Measurements from ENCODE around the gene MCF2L. TPM values are rescaled to one million over a fixed set of nuclear protein-coding genes. Genes with fewer than 3 reads are reported as not detected.

Gene MCF2L
- total RNA-seq, 4 donors from 2014 or later, result 10.2 to 25.4 (median 16.9) TPM

DNA sequence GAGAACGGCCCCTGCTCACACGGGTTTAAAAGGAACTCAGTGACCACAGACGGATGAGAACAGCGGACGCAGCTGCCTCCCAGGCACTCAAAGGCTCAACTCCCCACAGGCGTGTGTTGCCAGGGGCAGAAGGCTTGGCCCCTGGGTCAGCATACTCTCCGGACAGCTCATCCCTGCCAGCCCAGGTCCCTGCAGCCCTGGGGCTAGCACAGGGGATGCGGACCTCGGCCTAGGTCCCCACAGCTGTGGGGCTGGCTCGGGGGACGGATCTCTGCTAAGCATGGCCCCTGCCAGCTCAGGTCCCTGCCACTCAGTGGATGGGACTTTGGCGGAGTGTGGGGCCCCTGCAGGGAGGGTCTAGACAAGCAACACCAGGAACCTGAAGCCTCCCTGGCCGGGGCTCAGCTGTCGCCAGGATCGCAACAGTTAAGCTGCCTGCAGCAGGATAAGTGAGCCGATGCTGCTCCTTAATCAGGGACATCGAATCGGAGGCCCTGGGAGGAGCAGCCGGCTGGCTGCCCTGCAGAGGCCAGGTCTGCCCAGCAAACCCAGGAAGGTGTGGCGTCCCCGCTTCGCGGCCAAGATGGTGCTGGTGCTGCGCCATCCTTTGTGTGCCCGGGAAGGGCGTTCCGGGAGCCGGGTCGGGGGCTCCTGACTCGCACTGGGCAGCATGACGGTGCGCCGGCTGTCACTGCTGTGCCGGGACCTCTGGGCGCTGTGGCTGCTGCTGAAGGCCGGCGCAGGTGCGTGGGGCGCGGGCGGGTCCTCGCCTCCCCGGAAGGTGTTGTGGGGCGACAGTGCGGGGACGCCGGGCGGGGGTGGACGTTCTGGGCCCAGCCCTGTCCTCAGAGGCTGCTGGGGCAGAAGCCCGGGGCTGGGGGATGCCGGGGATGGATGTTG lies 32.5 kb downstream of the MCF2L start:
- H3K9me3 ChIP-seq, result no peaks in the 10 kb centered on the region
- H3K27me3 ChIP-seq, result peaks cover 0 to 20% (median 0%) of the 10 kb centered on the region in 4 donors
- WGBS, 2 donors, result 0% methylated on average over 1 to 4 of the region's 51 CpGs
- H3K4me1 ChIP-seq, result peaks cover 10 to 38% (median 20%) of the 10 kb centered on the region in 3 donors
- peak overlapping the region; percentile 11 to 55 (median 32) for H3K4me3 ChIP-seq
- peaks cover 0 to 9% (median 0%) of the 10 kb centered on the region in 3 donors for H3K36me3 ChIP-seq
- no peak for DNase-seq
- intact Hi-C loops (cut with DNase I), result no loop called here
- TF ChIP-seq, protein P1, sequence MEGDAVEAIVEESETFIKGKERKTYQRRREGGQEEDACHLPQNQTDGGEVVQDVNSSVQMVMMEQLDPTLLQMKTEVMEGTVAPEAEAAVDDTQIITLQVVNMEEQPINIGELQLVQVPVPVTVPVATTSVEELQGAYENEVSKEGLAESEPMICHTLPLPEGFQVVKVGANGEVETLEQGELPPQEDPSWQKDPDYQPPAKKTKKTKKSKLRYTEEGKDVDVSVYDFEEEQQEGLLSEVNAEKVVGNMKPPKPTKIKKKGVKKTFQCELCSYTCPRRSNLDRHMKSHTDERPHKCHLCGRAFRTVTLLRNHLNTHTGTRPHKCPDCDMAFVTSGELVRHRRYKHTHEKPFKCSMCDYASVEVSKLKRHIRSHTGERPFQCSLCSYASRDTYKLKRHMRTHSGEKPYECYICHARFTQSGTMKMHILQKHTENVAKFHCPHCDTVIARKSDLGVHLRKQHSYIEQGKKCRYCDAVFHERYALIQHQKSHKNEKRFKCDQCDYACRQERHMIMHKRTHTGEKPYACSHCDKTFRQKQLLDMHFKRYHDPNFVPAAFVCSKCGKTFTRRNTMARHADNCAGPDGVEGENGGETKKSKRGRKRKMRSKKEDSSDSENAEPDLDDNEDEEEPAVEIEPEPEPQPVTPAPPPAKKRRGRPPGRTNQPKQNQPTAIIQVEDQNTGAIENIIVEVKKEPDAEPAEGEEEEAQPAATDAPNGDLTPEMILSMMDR (IDR thresholded peaks at IDR 0.05), result no peak
- TF ChIP-seq POLR2A (IDR thresholded peaks at IDR 0.05), result no peak
- H3K27ac ChIP-seq, result no peak overlapping the region

DNA sequence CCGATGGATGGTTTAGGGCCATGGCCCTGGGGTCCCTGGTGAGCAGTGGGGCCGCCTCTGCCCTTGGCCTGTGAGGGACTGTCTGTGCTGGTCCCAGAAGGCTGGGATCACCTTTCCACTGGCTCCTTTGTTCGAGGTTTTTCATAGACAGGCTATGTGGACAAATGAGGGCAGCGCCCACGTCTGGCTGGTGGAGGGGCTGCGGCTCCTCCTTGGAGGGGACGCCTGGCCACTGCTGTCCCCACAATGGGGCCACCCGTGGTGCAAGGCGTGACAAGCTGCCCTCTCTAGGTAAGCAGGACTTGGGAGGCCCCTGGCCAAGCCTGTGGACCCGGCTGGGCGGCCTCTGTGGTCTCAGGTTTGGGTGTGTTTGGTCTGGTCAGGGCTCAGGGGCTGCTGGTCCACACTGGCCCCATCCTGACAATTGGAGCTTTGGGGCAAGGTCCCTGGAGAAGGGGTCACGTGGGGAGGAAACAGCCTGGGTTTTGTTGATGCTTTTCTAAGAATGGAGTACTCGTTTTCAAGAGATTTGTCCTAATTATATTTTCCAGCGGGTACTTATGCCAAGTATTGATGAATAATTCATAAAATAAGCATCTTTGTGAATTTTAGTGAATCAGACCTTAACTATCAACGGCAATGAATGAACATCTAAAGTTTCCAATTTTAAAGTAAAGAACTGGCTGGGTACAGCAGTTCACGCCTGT lies 33.3 kb downstream of the MCF2L start:
- WGBS, 2 donors, result 59% methylated on average over 5 to 9 of the region's 16 CpGs
- peak overlapping the region; percentile 11 to 55 (median 32) for H3K4me3 ChIP-seq
- no peak overlapping the region for H3K27ac ChIP-seq
- H3K9me3 ChIP-seq, result no peaks in the 10 kb centered on the region
- H3K36me3 ChIP-seq, result peaks cover 0 to 9% (median 0%) of the 10 kb centered on the region in 3 donors
- intact Hi-C loops (cut with DNase I), result no loop called here
- peaks cover 0 to 20% (median 0%) of the 10 kb centered on the region in 4 donors for H3K27me3 ChIP-seq
- peaks cover 10 to 29% (median 14%) of the 10 kb centered on the region in 3 donors for H3K4me1 ChIP-seq
- no peak for TF ChIP-seq POLR2A (IDR thresholded peaks at IDR 0.05)
- TF ChIP-seq, protein P1 (IDR thresholded peaks at IDR 0.05), result peak in 4 of 6 experiments; percentile 19 to 39 (median 35)
- DNase-seq, result no peak

DNA sequence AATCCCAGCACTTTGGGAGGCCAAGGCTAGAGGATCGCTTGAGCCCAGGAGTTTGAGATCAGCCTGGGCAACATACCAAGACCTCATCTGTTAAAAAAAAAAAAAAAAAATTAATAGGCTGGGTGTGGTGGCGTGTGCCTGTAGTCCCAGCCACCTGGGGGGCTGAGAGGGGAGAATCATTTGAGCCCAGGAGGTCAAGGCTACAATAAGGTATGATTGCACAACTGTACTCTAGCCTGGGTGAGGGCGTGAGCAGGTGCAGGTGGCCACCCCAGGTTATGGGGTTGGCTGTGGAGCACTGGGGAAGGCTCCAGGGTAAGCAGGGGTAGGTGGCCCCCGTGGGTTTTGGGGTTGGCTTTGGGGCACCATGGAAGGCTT lies 33.9 kb downstream of the MCF2L start:
- H3K9me3 ChIP-seq, result no peaks in the 10 kb centered on the region
- peaks cover 0 to 20% (median 0%) of the 10 kb centered on the region in 4 donors for H3K27me3 ChIP-seq
- H3K4me3 ChIP-seq, result no peak overlapping the region
- H3K36me3 ChIP-seq, result peaks cover 0 to 9% (median 0%) of the 10 kb centered on the region in 3 donors
- TF ChIP-seq POLR2A (IDR thresholded peaks at IDR 0.05), result no peak
- TF ChIP-seq, protein P1 (IDR thresholded peaks at IDR 0.05), result no peak
- H3K4me1 ChIP-seq, result peaks cover 10 to 28% (median 14%) of the 10 kb centered on the region in 3 donors
- intact Hi-C loops (cut with DNase I), result no loop called here
- no peak overlapping the region for H3K27ac ChIP-seq
- 77 to 86% methylated on average over 3 to 4 of the region's 4 CpGs for WGBS, 2 donors
- DNase-seq, result no peak

DNA sequence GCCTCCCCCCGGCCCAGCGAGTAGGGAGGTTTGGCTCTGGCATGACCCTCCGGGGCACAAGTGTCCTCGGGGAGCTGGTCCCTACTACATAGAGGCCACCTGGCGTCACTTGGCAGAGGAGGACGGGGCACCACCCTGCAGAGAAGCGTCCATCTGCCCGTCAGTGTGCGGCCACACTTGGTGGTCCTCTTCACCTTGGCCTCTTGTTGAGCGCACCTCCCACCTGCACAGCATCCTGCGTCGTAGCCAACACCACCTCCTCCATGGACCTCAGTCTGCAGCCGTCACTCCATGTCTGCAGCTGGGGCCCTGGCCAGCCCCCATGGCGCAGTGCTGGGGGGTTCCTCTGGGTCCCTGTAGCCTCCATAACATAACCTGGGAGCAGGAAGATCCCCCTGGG lies 35.1 kb downstream of the MCF2L start:
- 74 to 77% methylated on average over 5 to 14 of the region's 14 CpGs for WGBS, 2 donors
- intact Hi-C loops (cut with DNase I), result no loop called here
- Histone ChIP-seq H3K36me3 (peaks cover 0 to 9% (median 0%) of the 10 kb centered on the region in 3 donors), H3K4me3 (no peak overlapping the region), H3K27me3 (peaks cover 0 to 20% (median 0%) of the 10 kb centered on the region in 4 donors), H3K27ac (no peak overlapping the region), H3K9me3 (no peaks in the 10 kb centered on the region), H3K4me1 (peaks cover 10 to 28% (median 14%) of the 10 kb centered on the region in 3 donors)
- TF ChIP-seq, protein P1 (IDR thresholded peaks at IDR 0.05), result no peak
- TF ChIP-seq POLR2A (IDR thresholded peaks at IDR 0.05), result no peak
- DNase-seq, result no peak
